ENCODE results near the gene TRDMT1. TPM values are rescaled to one million over a fixed set of nuclear protein-coding genes. Genes with fewer than 3 reads are reported as not detected.

TRDMT1 gene
- total RNA-seq, 1 donor from 2014 or later: 5.9 TPM

DNA sequence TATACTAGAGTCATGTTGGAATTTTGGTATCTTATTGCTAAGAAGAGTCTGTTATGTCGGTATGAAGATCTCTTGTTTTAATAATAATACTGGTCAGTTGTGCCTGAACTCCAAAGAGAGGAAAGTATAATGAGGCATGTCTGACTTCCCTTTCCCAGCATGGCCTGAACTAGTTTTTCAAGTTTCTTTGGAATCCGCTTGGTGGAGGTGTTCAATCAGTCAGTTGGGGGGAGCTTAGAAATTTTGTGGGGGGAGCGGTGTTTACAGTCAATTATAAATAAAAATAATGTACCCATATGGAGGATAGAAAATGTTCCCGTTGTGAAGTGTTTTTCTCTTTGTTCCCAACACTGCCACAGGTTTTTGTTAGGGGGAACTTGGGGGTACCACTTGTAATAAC lies 1.5 kb upstream of the TRDMT1 start:
- H3K36me3 Mint-ChIP-seq (ENCODE audit: low read depth, unreplicated experiment): no peaks in the 10 kb centered on the region

DNA sequence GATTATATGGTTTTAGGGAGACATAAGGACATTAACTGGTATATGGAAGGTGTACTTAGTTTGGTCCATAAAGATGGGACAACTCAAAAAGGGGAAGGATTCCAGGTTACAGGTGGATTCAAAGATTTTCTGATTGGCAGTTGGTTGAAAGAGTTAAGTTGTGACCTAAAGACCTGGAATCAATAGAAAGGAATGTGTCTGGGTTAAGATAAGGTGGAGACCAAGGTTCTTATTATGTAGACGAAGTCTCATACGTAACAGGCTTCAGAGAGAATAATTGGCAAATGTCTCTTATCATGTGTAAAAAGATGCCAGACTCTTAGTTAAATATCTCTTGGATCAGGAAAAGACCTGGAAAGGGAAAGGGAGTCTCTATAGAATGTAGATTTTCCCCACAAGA lies 1.0 kb upstream of the TRDMT1 start:
- H3K4me3 Mint-ChIP-seq (ENCODE audit: unreplicated experiment): no peak overlapping the region
- DNase-seq (ENCODE audit: low read depth): no peak
- no peak overlapping the region for H2AFZ ChIP-seq (ENCODE audit: low read depth, low read length)
- no peaks in the 10 kb centered on the region for H3K9me3 Mint-ChIP-seq (ENCODE audit: unreplicated experiment)
- H3K9ac ChIP-seq (ENCODE audit: low read length): peak overlapping the region; percentile 88
- H3K9me3 ChIP-seq (ENCODE audit: insufficient read depth, low read depth, low read length): no peaks in the 10 kb centered on the region
- no peaks in the 10 kb centered on the region for H4K20me1 ChIP-seq (ENCODE audit: insufficient read depth, low read length)
- peak overlapping the region; percentile 98 for H3K27ac Mint-ChIP-seq (ENCODE audit: unreplicated experiment)
- no peak for TF ChIP-seq EZH2 (IDR thresholded peaks at IDR 0.05; ENCODE audit: insufficient read depth, low read length)
- TF ChIP-seq CTCF (IDR thresholded peaks at IDR 0.05; ENCODE audit: insufficient read depth, low read depth, low read length): no peak
- H3K27ac ChIP-seq (ENCODE audit: low read depth, low read length): no peak overlapping the region
- no peak for FAIRE-seq
- H3K4me1 ChIP-seq (ENCODE audit: insufficient read depth, low read length): peaks cover 30% of the 10 kb centered on the region
- H3K27me3 Mint-ChIP-seq (ENCODE audit: low read depth, unreplicated experiment): no peaks in the 10 kb centered on the region
- H3K4me1 Mint-ChIP-seq (ENCODE audit: low read depth, unreplicated experiment): peaks cover 52% of the 10 kb centered on the region
- no peak overlapping the region for H3K4me3 ChIP-seq (ENCODE audit: insufficient read depth, low read depth, low read length)
- no peak overlapping the region for H3K4me2 ChIP-seq (ENCODE audit: low read length)
- H3K36me3 ChIP-seq (ENCODE audit: insufficient read depth, low read length): no peaks in the 10 kb centered on the region
- H3K36me3 Mint-ChIP-seq (ENCODE audit: low read depth, unreplicated experiment): no peaks in the 10 kb centered on the region
- peaks cover 28% of the 10 kb centered on the region for H3K79me2 ChIP-seq (ENCODE audit: insufficient read depth, low read length)
- H3K27me3 ChIP-seq (ENCODE audit: insufficient read depth, low read length): no peaks in the 10 kb centered on the region

More for the DNA sequence above, 1.5 kb upstream of the TRDMT1 start:
- H3K4me3 ChIP-seq (ENCODE audit: insufficient read depth, low read depth, low read length): no peak overlapping the region
- H3K79me2 ChIP-seq (ENCODE audit: insufficient read depth, low read length): peaks cover 27% of the 10 kb centered on the region
- peaks cover 30% of the 10 kb centered on the region for H3K4me1 ChIP-seq (ENCODE audit: insufficient read depth, low read length)
- no peaks in the 10 kb centered on the region for H3K9me3 ChIP-seq (ENCODE audit: insufficient read depth, low read depth, low read length)
- DNase-seq (ENCODE audit: low read depth) (no peak), FAIRE-seq (no peak)
- no peaks in the 10 kb centered on the region for H4K20me1 ChIP-seq (ENCODE audit: insufficient read depth, low read length)
- H3K27ac ChIP-seq (ENCODE audit: low read depth, low read length): no peak overlapping the region
- H2AFZ ChIP-seq (ENCODE audit: low read depth, low read length): no peak overlapping the region
- no peaks in the 10 kb centered on the region for H3K36me3 ChIP-seq (ENCODE audit: insufficient read depth, low read length)
- TF ChIP-seq CTCF (IDR thresholded peaks at IDR 0.05; ENCODE audit: insufficient read depth, low read depth, low read length): no peak
- no peak for TF ChIP-seq EZH2 (IDR thresholded peaks at IDR 0.05; ENCODE audit: insufficient read depth, low read length)
- Mint-ChIP-seq H3K4me3 (ENCODE audit: unreplicated experiment) (peak overlapping the region; percentile 16), H3K9me3 (ENCODE audit: unreplicated experiment) (no peaks in the 10 kb centered on the region), H3K27ac (ENCODE audit: unreplicated experiment) (peak overlapping the region; percentile 98), H3K27me3 (ENCODE audit: low read depth, unreplicated experiment) (no peaks in the 10 kb centered on the region), H3K4me1 (ENCODE audit: low read depth, unreplicated experiment) (peaks cover 52% of the 10 kb centered on the region)
- H3K4me2 ChIP-seq (ENCODE audit: low read length): no peak overlapping the region
- no peaks in the 10 kb centered on the region for H3K27me3 ChIP-seq (ENCODE audit: insufficient read depth, low read length)
- no peak overlapping the region for H3K9ac ChIP-seq (ENCODE audit: low read length)

- peak overlapping the region; percentile 82 for H2AFZ ChIP-seq (ENCODE audit: low read depth, low read length)
- no peaks in the 10 kb centered on the region for H3K27me3 ChIP-seq (ENCODE audit: insufficient read depth, low read length)
- peak overlapping the region; percentile 56 for H3K4me3 ChIP-seq (ENCODE audit: insufficient read depth, low read depth, low read length)
- no peaks in the 10 kb centered on the region for H3K9me3 Mint-ChIP-seq (ENCODE audit: unreplicated experiment)
- H3K4me2 ChIP-seq (ENCODE audit: low read length): peak overlapping the region; percentile 87
- no peaks in the 10 kb centered on the region for H3K27me3 Mint-ChIP-seq (ENCODE audit: low read depth, unreplicated experiment)
- peak overlapping the region; percentile 85 for H3K4me3 Mint-ChIP-seq (ENCODE audit: unreplicated experiment)
- H3K36me3 ChIP-seq (ENCODE audit: insufficient read depth, low read length): no peaks in the 10 kb centered on the region
- peak overlapping the region; percentile 98 for H3K27ac Mint-ChIP-seq (ENCODE audit: unreplicated experiment)
- peaks cover 28% of the 10 kb centered on the region for H3K4me1 ChIP-seq (ENCODE audit: insufficient read depth, low read length)
- H4K20me1 ChIP-seq (ENCODE audit: insufficient read depth, low read length): no peaks in the 10 kb centered on the region
- peaks cover 28% of the 10 kb centered on the region for H3K79me2 ChIP-seq (ENCODE audit: insufficient read depth, low read length)
- TF ChIP-seq EZH2 (IDR thresholded peaks at IDR 0.05; ENCODE audit: insufficient read depth, low read length) (no peak), CTCF (IDR thresholded peaks at IDR 0.05; ENCODE audit: insufficient read depth, low read depth, low read length) (no peak)
- H3K36me3 Mint-ChIP-seq (ENCODE audit: low read depth, unreplicated experiment): no peaks in the 10 kb centered on the region
- FAIRE-seq: no peak
- H3K9me3 ChIP-seq (ENCODE audit: insufficient read depth, low read depth, low read length): no peaks in the 10 kb centered on the region
- H3K4me1 Mint-ChIP-seq (ENCODE audit: low read depth, unreplicated experiment): peaks cover 49% of the 10 kb centered on the region
- peak overlapping the region; percentile 88 for H3K9ac ChIP-seq (ENCODE audit: low read length)
- peak overlapping the region; percentile 95 for H3K27ac ChIP-seq (ENCODE audit: low read depth, low read length)
- DNase-seq (ENCODE audit: low read depth): peak; percentile 41
Observed at GRCh38 chr10:17201794-17202116, 283 bp upstream of the TRDMT1 start.
